Stimulated activated CD4-positive, alpha-beta T cell treated with anti-CD3 and anti-CD28 coated beads, Interleukin-15, amount 100 ng/mL, for 24 hours (primary cell): ENCODE measurements around the gene LDB2.
"Not testable (repeated sequence)": the region's sequence is repeated elsewhere in the genome, so short reads cannot be mapped to it uniquely, and the experiment has no call there.

ENCODE experiments used
- DNase-seq: peaks from one replicate; pipeline ENCODE4 v3.0.0-alpha.2; 2020

The LDB2 gene

DNA sequence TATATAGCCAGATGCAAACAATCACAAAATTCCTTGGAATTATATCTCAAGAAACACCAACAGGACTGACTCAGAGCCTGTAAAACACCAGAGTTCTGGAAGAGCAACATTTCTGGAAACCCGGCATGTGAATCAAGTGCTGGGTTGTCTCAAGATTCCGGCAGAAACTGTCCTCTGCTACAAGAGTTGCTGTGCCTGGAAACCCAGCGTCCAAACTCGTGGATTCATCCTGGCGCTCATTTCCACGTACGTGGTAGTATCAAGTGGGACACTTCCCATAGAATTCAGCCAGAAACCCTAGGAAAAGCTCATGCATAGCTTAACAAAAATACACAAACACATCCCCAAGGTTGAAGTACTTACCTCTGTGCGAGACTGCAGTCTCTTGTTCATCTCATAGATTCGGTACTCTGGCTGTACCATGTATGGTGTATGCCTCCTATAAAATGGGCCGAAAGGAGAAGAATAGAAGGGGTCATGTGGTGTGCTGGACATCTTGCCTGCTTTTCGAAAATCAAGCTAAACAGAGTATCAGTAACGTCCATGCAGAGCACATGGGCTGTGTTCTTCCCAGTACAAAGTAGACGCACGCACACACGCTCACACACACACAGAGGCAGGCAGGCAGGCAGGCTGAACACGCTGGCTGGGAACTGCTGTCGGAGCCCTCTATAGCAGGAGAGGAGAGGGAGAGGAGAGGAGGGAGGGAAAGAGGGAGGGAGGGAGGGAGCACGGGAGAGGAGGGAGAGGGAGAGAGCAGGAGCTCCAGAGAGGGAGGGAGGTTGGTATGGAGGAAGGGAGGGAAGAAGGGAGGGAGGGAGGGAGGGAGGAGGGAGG, at the start of gene LDB2:
Gene LDB2 (minus strand): TSS at position 655 of the 837 bp plus-strand sequence.
- DNase-seq = no peak

- no peak for DNase-seq
These were observed 44.0 kb upstream of the LDB2 start for GRCh38 chr4:16942491-16942890.

DNA sequence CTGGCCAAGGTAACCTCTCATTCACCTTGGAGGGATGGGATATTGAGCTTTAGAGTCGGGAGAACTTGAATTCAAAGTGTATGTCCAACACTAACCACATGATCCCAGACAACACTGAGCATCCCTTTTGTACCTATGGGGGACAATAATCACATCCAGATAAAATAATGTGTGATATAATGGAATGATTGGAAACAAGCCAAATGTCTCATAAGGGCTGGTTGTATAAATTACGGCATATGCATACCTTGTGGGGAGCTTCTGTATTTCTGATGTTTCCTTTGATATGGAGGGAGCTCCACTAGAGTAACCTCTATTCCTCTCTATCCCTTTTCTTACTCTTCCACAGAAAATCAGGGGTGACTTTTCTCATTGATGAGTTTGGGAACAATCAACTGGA, 40.7 kb upstream of the LDB2 start:
- no peak for DNase-seq

- no peak for DNase-seq
These were observed 40.1 kb upstream of the LDB2 start for GRCh38 chr4:16938512-16939040.

- no peak for DNase-seq
These were observed 33.2 kb upstream of the LDB2 start for GRCh38 chr4:16931339-16932305.

GRCh38 chr4:16926214-16926613, 27.8 kb upstream of the LDB2 start:
- no peak for DNase-seq

- DNase-seq = not testable (repeated sequence)
These were observed 20.3 kb upstream of the LDB2 start for GRCh38 chr4:16918716-16919115.

DNA sequence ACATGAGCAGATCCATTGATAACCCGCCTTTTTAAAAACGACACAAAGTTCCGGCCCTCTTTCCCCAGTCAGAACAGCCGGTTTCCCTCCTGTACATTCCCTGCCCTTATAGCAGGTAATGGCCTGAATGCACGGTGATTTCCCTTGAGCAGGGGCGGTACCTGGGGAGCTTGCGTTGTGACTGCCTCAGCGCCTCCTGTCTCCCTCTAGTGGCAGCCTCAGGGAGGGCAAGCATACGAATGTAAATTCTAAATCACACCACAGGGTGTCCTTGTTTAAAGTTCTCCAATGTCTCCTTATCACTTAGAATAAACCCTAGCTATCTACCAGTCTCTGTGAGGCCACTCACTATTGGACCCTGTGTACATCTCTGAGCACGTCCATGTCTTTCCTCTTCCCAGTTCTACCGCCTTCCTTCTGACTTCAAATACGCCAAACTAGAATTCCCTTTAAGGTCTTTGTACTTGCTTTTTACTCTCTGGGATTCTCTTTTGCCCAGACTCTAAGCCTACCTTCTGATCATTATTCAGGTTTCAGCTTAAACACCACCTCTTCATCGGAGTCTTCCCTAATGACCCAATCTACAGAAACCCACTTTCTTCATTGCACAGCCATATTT, 18.4 kb upstream of the LDB2 start:
- peak; percentile 83 for DNase-seq

- no peak for DNase-seq
These were observed 17.6 kb upstream of the LDB2 start for GRCh38 chr4:16916031-16916430.

- no peak for DNase-seq
These were observed 15.8 kb upstream of the LDB2 start for GRCh38 chr4:16914208-16914607.

GRCh38 chr4:16912896-16913295, 14.5 kb upstream of the LDB2 start:
- DNase-seq = no peak

DNA sequence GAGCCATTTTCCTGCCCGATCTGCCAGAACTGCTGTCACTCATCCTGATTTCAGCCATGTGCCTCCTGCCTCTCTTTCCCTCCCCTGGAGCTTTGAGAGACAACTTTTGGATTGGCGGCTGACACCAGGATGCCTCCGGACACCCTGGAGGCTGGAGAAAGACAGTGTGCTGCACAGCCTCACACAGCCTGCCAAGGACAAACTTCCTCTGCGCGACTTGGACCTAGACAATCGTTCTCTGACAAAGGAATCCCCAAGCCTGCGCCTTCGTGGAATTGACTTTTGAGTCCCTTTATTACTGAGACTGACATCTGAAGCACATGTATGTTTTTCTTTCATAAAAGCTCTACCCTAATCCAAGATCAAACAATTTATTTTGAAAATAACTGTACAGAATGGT, 10.8 kb upstream of the LDB2 start:
- DNase-seq = no peak

DNA sequence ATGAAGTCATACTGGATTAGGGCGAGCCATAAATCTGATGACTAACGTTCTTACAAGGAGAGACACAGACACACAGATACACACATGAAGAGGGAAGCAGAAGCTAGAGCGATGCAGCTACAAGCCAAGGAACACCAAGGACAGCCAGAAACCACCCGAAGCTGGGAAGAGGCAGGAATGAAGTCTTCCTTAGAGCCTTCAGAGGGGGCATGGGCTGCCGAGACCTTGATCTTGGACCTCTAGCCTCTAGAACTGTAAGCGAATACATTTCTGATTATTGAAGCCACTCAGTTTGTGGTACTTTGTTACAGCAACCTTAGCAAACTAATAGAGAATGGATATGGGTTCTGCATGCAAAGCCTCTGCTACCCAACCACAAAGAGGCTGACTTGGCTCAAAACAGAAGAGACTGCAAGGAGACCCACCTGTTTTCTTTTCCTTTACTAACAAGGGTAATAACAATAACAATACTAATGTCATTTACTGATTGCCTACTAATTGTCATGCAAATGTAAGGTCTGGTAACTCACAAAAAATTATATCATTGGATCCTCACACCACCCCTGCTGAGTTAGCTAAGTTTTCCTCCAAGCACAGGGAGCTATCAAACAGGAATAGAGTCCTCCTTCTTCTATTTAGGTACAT, 10.1 kb upstream of the LDB2 start:
- no peak for DNase-seq

GRCh38 chr4:16900325-16900724, 1.9 kb upstream of the LDB2 start:
- DNase-seq = no peak

GRCh38 chr4:16896881-16897750, 1.3 kb downstream of the LDB2 start:
- DNase-seq = no peak

GRCh38 chr4:16894406-16894805, 4.0 kb downstream of the LDB2 start:
- DNase-seq = no peak

DNA sequence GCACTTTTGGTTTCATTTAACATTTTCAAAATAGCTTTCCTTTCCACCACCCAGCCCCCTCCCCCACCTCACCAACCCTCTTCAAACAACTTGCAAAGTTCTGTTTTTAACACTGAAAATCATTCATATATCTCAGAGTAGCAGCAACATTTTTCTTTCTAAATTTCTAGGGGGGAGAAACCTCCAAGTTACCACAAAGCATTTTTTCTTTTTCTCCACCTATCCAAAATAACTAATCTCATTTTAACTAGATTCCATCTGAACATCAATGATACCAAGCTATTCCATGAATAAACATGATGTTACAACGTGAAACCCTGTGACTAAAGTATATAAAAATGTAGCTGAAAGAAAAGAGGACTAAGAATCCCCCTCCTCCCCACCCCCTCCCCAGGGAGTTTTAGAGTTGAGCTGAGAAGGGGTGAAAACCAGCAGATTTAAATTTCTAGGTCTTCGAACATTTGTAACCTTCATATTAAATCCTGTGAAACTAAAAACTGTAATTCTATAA, 5.2 kb downstream of the LDB2 start:
- peak; percentile 15 for DNase-seq

- DNase-seq = no peak
These were observed 7.8 kb downstream of the LDB2 start for GRCh38 chr4:16890651-16891050.

DNA sequence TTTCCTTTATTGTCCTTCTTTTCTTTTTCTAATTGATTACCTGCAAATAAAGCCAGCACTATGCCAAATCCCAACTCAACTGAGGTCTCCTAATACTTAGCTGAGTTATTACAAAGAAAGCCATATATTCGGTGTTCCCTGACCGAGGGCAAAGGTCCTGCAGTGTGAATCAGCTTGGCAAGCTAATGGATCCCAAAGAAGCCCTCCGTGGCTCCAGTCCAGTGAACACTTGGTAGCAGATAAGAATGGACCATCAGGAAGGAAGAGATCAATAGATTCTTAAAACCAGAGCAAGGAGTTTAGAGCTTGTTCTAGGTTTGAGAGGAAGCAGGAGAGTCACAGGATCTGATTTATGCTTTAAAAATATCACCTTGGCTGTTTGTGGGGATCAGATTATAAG, 8.5 kb downstream of the LDB2 start:
- no peak for DNase-seq

GRCh38 chr4:16887887-16888286, 10.6 kb downstream of the LDB2 start:
- no peak for DNase-seq
